Measurements from ENCODE around the gene ASXL1. TPM values are rescaled to one million over a fixed set of nuclear protein-coding genes. Genes with fewer than 3 reads are reported as not detected.

The ASXL1 gene
- total RNA-seq, 1 experiment from 2014 or later = 52.2 TPM

DNA sequence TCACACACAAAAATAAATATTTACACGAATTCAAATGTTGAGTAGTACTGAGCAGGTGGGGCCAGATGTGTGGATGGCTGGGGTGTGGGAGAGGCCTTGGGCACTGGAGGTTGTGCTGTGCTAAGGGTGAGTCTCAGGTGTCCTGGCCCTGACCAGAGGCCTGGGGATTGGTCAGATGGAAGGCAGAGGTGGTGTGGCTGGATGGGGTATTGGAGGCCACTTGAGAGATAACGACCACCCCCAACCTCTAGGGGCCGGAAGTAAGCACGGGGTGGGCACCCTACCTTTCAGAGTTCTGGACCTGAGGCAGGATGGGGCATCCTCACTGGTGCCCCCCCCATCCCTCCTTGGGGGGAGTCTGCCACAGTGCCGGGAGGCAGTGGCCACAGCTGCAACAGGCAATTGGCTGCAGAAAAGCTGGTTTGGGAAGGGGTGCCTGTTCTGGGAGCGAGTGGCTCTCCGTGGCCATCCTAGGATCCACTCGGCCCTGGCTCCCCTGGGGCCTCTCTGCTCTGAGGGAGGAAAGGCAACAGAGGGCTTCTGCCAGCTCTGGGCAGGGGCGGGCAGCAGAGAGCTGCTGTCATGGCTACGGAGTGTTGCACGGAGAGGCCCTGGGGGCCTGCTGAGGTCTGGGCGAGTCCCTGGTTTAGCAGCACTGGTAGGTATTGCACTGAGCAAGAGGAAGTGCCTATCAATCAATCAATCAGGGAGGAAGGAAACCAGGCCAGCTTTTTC is 87.6 kb downstream of the ASXL1 start:
- no peaks in the 10 kb centered on the region for H3K79me2 ChIP-seq (ENCODE audit: insufficient read depth, low read length)
- no peak overlapping the region for H2AFZ ChIP-seq (ENCODE audit: low read depth, low read length, poor library complexity, severe bottlenecking)
- H3K4me3 ChIP-seq (replicated peaks in 1 of 2; ENCODE audit: low read depth in 1 of 2, low read length in 2 of 2) = no peak overlapping the region
- H3K27ac ChIP-seq (ENCODE audit: low read depth, low read length) = no peak overlapping the region
- peaks cover 0 to 3% of the 10 kb centered on the region in 2 experiments; a peak in 2 of 4 replicates for H3K36me3 ChIP-seq (ENCODE audit: control insufficient read depth in 1 of 2, insufficient read depth in 2 of 2, low read length in 2 of 2)
- BruUV-seq (replicated peaks) = no TSS peak
- DNase-seq (ENCODE audit: low read depth, low spot score) (no peak), ATAC-seq (no peak; the same call in 1 of the 2 replicates)
- no peak overlapping the region for H3K9ac ChIP-seq (ENCODE audit: low read length)
- H3K27me3 ChIP-seq (ENCODE audit: insufficient read depth, low read length) = no peaks in the 10 kb centered on the region
- RAD21 ChIA-PET (ENCODE audit: low non-redundant PET in 1 of 2, low total read pairs in 2 of 2, uncharacterized antibody in 2 of 2, unreplicated experiment in 2 of 2) = interaction anchor here in 1 of 2 experiments (0.6 kb wide), 1 partner anchor 332 kb away, joined by 3 read pairs; no protein-coding TSS in a partner anchor
- no peaks in the 10 kb centered on the region for H3K9me3 ChIP-seq (ENCODE audit: control insufficient read depth in 1 of 2, insufficient read depth in 1 of 2, low read depth in 1 of 2, low read length in 2 of 2)
- no peaks in the 10 kb centered on the region for H3K4me1 ChIP-seq (ENCODE audit: control insufficient read depth in 1 of 2, insufficient read depth in 2 of 2, low read length in 2 of 2)
- POLR2A ChIA-PET = no interaction called here
- TF ChIP-seq FOSL1 (IDR thresholded peaks at IDR 0.05; ENCODE audit: low read depth) (no peak), EZH2 (IDR thresholded peaks at IDR 0.05) (no peak), SP1 (IDR thresholded peaks at IDR 0.05; ENCODE audit: low read depth) (no peak), YY1 (IDR thresholded peaks at IDR 0.05; ENCODE audit: extremely low read depth, insufficient replicate concordance, low read depth, low read length) (no peak), CEBPB (IDR thresholded peaks at IDR 0.05; ENCODE audit: low read depth) (no peak), EZH2phosphoT487 (IDR thresholded peaks at IDR 0.05; ENCODE audit: borderline replicate concordance) (no peak), SIN3A (IDR thresholded peaks at IDR 0.05; ENCODE audit: low read depth) (no peak)
- TF ChIP-seq, protein P1, sequence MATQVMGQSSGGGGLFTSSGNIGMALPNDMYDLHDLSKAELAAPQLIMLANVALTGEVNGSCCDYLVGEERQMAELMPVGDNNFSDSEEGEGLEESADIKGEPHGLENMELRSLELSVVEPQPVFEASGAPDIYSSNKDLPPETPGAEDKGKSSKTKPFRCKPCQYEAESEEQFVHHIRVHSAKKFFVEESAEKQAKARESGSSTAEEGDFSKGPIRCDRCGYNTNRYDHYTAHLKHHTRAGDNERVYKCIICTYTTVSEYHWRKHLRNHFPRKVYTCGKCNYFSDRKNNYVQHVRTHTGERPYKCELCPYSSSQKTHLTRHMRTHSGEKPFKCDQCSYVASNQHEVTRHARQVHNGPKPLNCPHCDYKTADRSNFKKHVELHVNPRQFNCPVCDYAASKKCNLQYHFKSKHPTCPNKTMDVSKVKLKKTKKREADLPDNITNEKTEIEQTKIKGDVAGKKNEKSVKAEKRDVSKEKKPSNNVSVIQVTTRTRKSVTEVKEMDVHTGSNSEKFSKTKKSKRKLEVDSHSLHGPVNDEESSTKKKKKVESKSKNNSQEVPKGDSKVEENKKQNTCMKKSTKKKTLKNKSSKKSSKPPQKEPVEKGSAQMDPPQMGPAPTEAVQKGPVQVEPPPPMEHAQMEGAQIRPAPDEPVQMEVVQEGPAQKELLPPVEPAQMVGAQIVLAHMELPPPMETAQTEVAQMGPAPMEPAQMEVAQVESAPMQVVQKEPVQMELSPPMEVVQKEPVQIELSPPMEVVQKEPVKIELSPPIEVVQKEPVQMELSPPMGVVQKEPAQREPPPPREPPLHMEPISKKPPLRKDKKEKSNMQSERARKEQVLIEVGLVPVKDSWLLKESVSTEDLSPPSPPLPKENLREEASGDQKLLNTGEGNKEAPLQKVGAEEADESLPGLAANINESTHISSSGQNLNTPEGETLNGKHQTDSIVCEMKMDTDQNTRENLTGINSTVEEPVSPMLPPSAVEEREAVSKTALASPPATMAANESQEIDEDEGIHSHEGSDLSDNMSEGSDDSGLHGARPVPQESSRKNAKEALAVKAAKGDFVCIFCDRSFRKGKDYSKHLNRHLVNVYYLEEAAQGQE (IDR thresholded peaks at IDR 0.05; ENCODE audit: low read depth) = no peak
- TF ChIP-seq, protein P2, sequence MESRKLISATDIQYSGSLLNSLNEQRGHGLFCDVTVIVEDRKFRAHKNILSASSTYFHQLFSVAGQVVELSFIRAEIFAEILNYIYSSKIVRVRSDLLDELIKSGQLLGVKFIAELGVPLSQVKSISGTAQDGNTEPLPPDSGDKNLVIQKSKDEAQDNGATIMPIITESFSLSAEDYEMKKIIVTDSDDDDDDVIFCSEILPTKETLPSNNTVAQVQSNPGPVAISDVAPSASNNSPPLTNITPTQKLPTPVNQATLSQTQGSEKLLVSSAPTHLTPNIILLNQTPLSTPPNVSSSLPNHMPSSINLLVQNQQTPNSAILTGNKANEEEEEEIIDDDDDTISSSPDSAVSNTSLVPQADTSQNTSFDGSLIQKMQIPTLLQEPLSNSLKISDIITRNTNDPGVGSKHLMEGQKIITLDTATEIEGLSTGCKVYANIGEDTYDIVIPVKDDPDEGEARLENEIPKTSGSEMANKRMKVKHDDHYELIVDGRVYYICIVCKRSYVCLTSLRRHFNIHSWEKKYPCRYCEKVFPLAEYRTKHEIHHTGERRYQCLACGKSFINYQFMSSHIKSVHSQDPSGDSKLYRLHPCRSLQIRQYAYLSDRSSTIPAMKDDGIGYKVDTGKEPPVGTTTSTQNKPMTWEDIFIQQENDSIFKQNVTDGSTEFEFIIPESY (IDR thresholded peaks at IDR 0.05; ENCODE audit: extremely low read depth, insufficient replicate concordance, low read length) = no peak
- intact Hi-C loops (cut with micrococcal nuclease) = no loop called here
- no peaks in the 10 kb centered on the region for H3K9me2 ChIP-seq (ENCODE audit: insufficient read depth)
- no peak overlapping the region for H3K4me2 ChIP-seq (ENCODE audit: low read length)
- H4K20me1 ChIP-seq (ENCODE audit: insufficient read depth) = no peaks in the 10 kb centered on the region
- CTCF ChIA-PET = no interaction called here
